Liver (tissue), 9 donors: ENCODE data around the gene ZBTB17. TPM values are rescaled to one million over a fixed set of nuclear protein-coding genes. Genes with fewer than 3 reads are reported as not detected.

ENCODE experiments used
- DNase-seq: peaks from one replicate; pipeline ENCODE4 v3.0.0-alpha.2; 2017; ENCODE audit warnings: low spot score
- H3K27ac ChIP-seq, 2 donors: one replicate each; pipeline ENCODE4 v1.7.0; 2013; ENCODE audit warnings: inconsistent platforms in 2 of 2, low read length in 2 of 2, control low read depth in 1 of 2, low read depth in 1 of 2, mild to moderate bottlenecking in 1 of 2
- H3K27me3 ChIP-seq, 4 donors: one replicate each; pipeline versions ENCODE4 v1.6.1 to v1.7.0; 2013; ENCODE audit warnings: low read length in 3 of 4, inconsistent platforms in 1 of 4, mild to moderate bottlenecking in 1 of 4, moderate library complexity in 1 of 4; ENCODE audit not compliant: control insufficient read depth in 4 of 4, insufficient read depth in 4 of 4
- H3K36me3 ChIP-seq, 4 donors: one replicate each; pipeline versions ENCODE4 v1.6.1 to v1.7.0; 2013; ENCODE audit warnings: low read length in 3 of 4, mild to moderate bottlenecking in 3 of 4, low read depth in 1 of 4, moderate library complexity in 1 of 4; ENCODE audit not compliant: control insufficient read depth in 4 of 4, insufficient read depth in 3 of 4
- H3K4me1 ChIP-seq, 4 donors: one replicate each; pipeline versions ENCODE4 v1.6.1 to v1.7.0; 2013; ENCODE audit warnings: low read length in 3 of 4, mild to moderate bottlenecking in 3 of 4, moderate library complexity in 1 of 4; ENCODE audit not compliant: control insufficient read depth in 4 of 4, insufficient read depth in 4 of 4
- H3K4me3 ChIP-seq, 3 donors: one replicate each; pipeline versions ENCODE4 v1.6.1 to v1.7.0; 2013; ENCODE audit warnings: low read length in 3 of 3, control low read depth in 1 of 3, low read depth in 1 of 3, mild to moderate bottlenecking in 1 of 3
- H3K9ac ChIP-seq, 2 donors: one replicate each; pipeline ENCODE4 v1.7.0; 2013; ENCODE audit warnings: low read length in 2 of 2, mild to moderate bottlenecking in 2 of 2, moderate library complexity in 2 of 2, control low read depth in 1 of 2, low read depth in 1 of 2
- H3K9me3 ChIP-seq, 4 donors: one replicate each; pipeline versions ENCODE4 v1.6.1 to v1.7.0; 2013; ENCODE audit warnings: low read length in 3 of 4; ENCODE audit not compliant: control insufficient read depth in 4 of 4
- EGR1 ChIP-seq, 2 donors: IDR thresholded peaks; 2 replicates each; pipeline ENCODE4 v1.6.1; 2016 to 2018; ENCODE audit warnings: antibody characterized with exemption in 2 of 2, low read depth in 2 of 2
- FOXA1 ChIP-seq: IDR thresholded peaks from 2 replicates; pipeline ENCODE4 v1.6.1; 2016; ENCODE audit warnings: antibody characterized with exemption
- FOXA2 ChIP-seq: IDR thresholded peaks from 2 replicates; pipeline ENCODE4 v1.6.1; 2016; ENCODE audit warnings: antibody characterized with exemption
- HNF4A ChIP-seq, 2 donors: conservative IDR thresholded peaks; 2 replicates each; pipeline ENCODE4 v1.6.1; 2016; ENCODE audit warnings: antibody characterized with exemption in 2 of 2, mild to moderate bottlenecking in 2 of 2
- RAD21 ChIP-seq, 2 donors: IDR thresholded peaks; 2 replicates each; pipeline ENCODE4 v1.6.1; 2016; ENCODE audit warnings: antibody characterized with exemption in 2 of 2, mild to moderate bottlenecking in 2 of 2
- SP1 ChIP-seq: IDR thresholded peaks from 2 replicates; pipeline ENCODE4 v1.6.1; 2018; ENCODE audit warnings: antibody characterized with exemption, mild to moderate bottlenecking
- TAF1 ChIP-seq: conservative IDR thresholded peaks from 2 replicates; pipeline ENCODE4 v1.6.1; 2016; ENCODE audit warnings: antibody characterized with exemption, mild to moderate bottlenecking
- YY1 ChIP-seq: IDR thresholded peaks from 2 replicates; pipeline ENCODE4 v1.6.1; 2016; ENCODE audit warnings: antibody characterized with exemption, mild to moderate bottlenecking
- WGBS: extraction: QIAGEN DNeasy Blood & Tissue Kit; methylation state at CpG from one replicate; pipeline ENCODE4 v1.1.7; 2013; 5-methylcytosine and 5-hydroxymethylcytosine counted together
- polyA plus RNA-seq, 2 donors: library from polyadenylated mRNA; stranded (reverse) in 1 of 2; unstranded in 1 of 2; fragments of 200-250 nt in 1 of 2; fragments of >200 nt in 1 of 2; fragmentation: Nextera tagmentation in 1 of 2; extraction: Ambion mirVana in 1 of 2; gene quantifications; one replicate each; pipeline versions ENCODE4 v1.2.1 to v1.2.3, GENCODE V29; 2013 to 2015
- total RNA-seq, 2 donors: library from RNA; depleted of rRNA; stranded (reverse); fragments of >200 nt; gene quantifications; one replicate each; pipeline ENCODE4 v1.2.3, GENCODE V29; 2014
- TF ChIP-seq, protein P1 (sequence below): IDR thresholded peaks from 2 replicates; pipeline ENCODE4 v1.6.1; 2016; ENCODE audit warnings: antibody characterized with exemption
- TF ChIP-seq, protein P2 (sequence below): IDR thresholded peaks from 2 replicates; pipeline ENCODE4 v1.6.1; 2016; ENCODE audit warnings: antibody characterized with exemption
- TF ChIP-seq, protein P3 (sequence below): IDR thresholded peaks from 2 replicates; pipeline ENCODE4 v1.6.1; 2016; ENCODE audit warnings: antibody characterized with exemption, mild to moderate bottlenecking
- TF ChIP-seq, protein P4 (sequence below): fragments of 150-350 bp; IDR thresholded peaks from 2 replicates; pipeline ENCODE4 v1.5.1; 2017; ENCODE audit warnings: improper control_type of control experiment, low read depth, low read length; ENCODE audit not compliant: missing input control
- donor health status: healthy.
- donor health status: healthy.
- donor health status: healthy.
- donor health status: healthy.
- donor health status: healthy.

Gene ZBTB17
- total and polyA plus RNA-seq, 4 donors, result 8.9 to 15.1 (median 9.9) TPM

DNA sequence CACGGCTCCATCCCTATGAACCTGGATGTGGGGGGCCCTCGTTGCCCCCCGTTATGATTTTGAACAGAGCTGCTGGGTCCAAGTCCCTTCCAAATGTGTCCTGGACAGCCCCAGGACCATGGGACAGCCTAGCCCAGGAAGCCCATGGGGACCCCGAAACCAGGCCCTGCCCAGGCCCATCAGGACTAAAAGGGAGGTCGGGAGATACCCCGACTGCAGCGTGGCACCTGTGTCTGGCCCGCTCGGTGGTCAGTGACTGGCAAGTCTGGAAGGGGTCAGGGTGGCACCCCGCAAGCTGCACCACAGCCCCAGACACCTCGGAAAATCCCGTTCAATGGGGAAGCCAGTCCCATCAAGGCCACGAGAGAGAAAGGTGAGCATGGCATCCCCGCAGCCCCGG lies 17.8 kb upstream of the ZBTB17 start:
- Histone ChIP-seq H3K27me3 (no peaks in the 10 kb centered on the region), H3K9me3 (no peaks in the 10 kb centered on the region), H3K27ac (no peak overlapping the region), H3K4me3 (no peak overlapping the region), H3K4me1 (no peaks in the 10 kb centered on the region), H3K36me3 (no peaks in the 10 kb centered on the region), H3K9ac (no peak overlapping the region)
- TF ChIP-seq TAF1, result no peak
- TF ChIP-seq RAD21 (IDR thresholded peaks at IDR 0.05), result no peak
- DNase-seq, result no peak
- WGBS, result 89% methylated on average over 15 of the region's 15 CpGs

DNA sequence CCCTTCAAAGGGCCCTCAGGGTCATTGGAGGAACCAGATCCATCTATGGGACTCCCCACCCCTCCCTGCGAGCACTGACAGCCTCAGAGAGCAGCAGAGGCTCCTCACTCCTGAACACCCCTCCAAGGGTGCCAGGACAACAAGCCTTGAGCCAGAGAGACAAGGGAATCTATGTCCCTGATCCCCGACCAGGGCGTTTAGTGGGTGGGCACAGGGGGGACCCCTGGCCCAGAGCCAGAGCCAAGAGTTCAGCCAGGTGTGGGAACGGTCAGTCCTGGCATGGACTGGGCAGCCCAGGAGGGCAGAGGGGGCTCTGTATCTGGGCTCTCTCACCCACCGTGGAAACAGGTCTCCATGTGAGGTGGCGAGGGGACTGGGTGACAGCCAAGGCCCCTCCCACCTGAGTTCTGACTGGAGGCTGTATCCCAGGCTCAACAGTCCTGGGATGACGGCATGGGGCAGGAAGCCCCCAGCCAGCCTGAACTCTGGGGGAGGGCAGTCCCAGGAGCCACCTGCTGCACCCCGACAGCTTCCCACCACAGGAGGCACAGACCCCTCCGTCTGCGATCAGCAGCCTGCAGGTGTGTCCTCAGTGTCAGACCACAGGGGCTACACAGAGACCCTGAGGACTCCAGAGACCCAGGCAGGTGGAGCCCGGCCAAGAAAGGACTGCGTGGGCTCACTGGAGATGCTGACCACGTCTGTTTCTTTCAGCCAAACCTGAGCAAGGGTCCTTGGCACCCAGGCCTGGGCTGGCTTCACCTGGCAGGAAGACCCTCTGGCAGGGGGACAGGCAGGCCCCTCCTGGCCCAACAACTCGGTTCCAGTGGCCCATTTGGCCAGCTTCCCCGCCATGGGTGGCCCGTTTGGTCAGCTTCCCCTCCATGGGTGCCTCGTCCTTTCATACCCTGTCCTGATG lies 16.9 kb upstream of the ZBTB17 start:
- Histone ChIP-seq H3K27ac (no peak overlapping the region), H3K27me3 (no peaks in the 10 kb centered on the region), H3K9me3 (no peaks in the 10 kb centered on the region), H3K36me3 (no peaks in the 10 kb centered on the region), H3K9ac (no peak overlapping the region), H3K4me3 (no peak overlapping the region), H3K4me1 (no peaks in the 10 kb centered on the region)
- WGBS, result 87% methylated on average over 17 of the region's 17 CpGs
- no peak for DNase-seq
- TF ChIP-seq, protein P1, sequence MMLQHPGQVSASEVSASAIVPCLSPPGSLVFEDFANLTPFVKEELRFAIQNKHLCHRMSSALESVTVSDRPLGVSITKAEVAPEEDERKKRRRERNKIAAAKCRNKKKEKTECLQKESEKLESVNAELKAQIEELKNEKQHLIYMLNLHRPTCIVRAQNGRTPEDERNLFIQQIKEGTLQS, result no peak
- no peak for TF ChIP-seq RAD21 (IDR thresholded peaks at IDR 0.05)
- TF ChIP-seq, protein P2, sequence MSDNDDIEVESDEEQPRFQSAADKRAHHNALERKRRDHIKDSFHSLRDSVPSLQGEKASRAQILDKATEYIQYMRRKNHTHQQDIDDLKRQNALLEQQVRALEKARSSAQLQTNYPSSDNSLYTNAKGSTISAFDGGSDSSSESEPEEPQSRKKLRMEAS, result no peak
- no peak for TF ChIP-seq EGR1 (IDR thresholded peaks at IDR 0.05; ENCODE audit: low read depth in 2 of 2)
- TF ChIP-seq FOXA2, result no peak
- TF ChIP-seq YY1, result no peak
- TF ChIP-seq, protein P3, sequence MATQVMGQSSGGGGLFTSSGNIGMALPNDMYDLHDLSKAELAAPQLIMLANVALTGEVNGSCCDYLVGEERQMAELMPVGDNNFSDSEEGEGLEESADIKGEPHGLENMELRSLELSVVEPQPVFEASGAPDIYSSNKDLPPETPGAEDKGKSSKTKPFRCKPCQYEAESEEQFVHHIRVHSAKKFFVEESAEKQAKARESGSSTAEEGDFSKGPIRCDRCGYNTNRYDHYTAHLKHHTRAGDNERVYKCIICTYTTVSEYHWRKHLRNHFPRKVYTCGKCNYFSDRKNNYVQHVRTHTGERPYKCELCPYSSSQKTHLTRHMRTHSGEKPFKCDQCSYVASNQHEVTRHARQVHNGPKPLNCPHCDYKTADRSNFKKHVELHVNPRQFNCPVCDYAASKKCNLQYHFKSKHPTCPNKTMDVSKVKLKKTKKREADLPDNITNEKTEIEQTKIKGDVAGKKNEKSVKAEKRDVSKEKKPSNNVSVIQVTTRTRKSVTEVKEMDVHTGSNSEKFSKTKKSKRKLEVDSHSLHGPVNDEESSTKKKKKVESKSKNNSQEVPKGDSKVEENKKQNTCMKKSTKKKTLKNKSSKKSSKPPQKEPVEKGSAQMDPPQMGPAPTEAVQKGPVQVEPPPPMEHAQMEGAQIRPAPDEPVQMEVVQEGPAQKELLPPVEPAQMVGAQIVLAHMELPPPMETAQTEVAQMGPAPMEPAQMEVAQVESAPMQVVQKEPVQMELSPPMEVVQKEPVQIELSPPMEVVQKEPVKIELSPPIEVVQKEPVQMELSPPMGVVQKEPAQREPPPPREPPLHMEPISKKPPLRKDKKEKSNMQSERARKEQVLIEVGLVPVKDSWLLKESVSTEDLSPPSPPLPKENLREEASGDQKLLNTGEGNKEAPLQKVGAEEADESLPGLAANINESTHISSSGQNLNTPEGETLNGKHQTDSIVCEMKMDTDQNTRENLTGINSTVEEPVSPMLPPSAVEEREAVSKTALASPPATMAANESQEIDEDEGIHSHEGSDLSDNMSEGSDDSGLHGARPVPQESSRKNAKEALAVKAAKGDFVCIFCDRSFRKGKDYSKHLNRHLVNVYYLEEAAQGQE, result no peak
- TF ChIP-seq, protein P4, sequence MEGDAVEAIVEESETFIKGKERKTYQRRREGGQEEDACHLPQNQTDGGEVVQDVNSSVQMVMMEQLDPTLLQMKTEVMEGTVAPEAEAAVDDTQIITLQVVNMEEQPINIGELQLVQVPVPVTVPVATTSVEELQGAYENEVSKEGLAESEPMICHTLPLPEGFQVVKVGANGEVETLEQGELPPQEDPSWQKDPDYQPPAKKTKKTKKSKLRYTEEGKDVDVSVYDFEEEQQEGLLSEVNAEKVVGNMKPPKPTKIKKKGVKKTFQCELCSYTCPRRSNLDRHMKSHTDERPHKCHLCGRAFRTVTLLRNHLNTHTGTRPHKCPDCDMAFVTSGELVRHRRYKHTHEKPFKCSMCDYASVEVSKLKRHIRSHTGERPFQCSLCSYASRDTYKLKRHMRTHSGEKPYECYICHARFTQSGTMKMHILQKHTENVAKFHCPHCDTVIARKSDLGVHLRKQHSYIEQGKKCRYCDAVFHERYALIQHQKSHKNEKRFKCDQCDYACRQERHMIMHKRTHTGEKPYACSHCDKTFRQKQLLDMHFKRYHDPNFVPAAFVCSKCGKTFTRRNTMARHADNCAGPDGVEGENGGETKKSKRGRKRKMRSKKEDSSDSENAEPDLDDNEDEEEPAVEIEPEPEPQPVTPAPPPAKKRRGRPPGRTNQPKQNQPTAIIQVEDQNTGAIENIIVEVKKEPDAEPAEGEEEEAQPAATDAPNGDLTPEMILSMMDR, result no peak
- no peak for TF ChIP-seq HNF4A (conservative IDR thresholded peaks at IDR 0.05)
- TF ChIP-seq TAF1, result no peak

DNA sequence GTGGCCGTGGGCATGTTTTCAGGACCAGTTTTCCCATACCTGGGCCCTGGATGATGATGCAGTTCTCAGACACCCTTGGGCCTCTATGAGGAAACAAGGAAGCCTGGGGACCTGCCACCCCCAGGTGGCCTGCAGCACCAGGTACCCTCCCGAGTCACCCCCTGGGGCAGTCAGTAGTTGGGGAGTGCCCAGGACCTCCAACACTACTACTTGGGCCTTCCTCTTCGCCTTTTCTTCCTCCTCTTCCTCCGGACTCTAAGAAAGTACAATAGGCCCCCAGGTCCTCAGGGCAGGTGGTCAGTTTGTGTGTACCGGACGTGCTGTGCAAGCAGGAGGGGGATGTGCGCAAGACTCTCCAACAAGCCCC lies 16.3 kb upstream of the ZBTB17 start:
- no peaks in the 10 kb centered on the region for H3K4me1 ChIP-seq
- WGBS, result 95% methylated on average over 7 of the region's 7 CpGs
- H3K27me3 ChIP-seq, result no peaks in the 10 kb centered on the region
- no peak for DNase-seq
- no peak overlapping the region for H3K4me3 ChIP-seq
- no peaks in the 10 kb centered on the region for H3K9me3 ChIP-seq
- no peak overlapping the region for H3K27ac ChIP-seq
- TF ChIP-seq EGR1 (IDR thresholded peaks at IDR 0.05; ENCODE audit: low read depth in 2 of 2) (no peak), SP1 (no peak), FOXA1 (no peak)
- no peaks in the 10 kb centered on the region for H3K36me3 ChIP-seq
- no peak overlapping the region for H3K9ac ChIP-seq
